ENCODE data around the gene SMCO4. TPM values are rescaled to one million over a fixed set of nuclear protein-coding genes. Genes with fewer than 3 reads are reported as not detected.

The SMCO4 gene
- total and polyA plus RNA-seq, 2 of the 8 experiments (the other 6 are each of a cell fraction or from before 2014, with no cell fraction given), result 33.2 to 53.9 TPM

DNA sequence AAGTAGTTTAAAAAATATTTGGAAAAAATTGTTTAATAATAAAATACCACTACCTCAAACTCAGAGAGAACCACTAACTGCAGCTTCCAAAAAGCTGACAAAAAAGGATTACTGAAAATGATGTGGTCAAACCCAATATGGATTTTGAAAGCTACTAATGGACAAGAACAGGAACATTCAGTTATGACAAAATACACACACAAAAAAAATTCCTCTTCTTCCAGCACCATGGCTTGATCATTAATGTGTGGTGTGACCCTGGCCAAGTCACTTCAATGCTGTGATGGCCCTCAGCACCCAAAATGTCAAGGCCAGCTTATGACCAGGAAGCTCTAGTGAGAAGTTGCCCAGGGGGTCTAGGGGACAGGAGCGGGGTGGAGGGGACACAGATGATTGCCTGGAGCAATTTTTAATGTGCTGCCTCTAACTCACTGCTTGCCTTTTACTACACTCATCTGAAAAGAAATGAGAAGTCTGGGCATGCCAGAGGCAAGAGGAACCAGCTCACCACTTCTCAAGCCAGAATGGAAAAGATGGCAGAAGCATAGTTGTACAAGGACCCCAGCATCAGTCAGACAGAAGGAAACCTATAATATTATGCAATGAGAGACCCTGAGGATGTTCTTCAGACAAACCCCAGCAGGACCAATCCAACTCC, 2.2 kb downstream of the SMCO4 start:
- Histone ChIP-seq H3K18ac (ENCODE audit: extremely low read depth, low read length) (no peak overlapping the region), H3K14ac (ENCODE audit: insufficient read length) (no peak overlapping the region), H3K4me2 (ENCODE audit: insufficient read depth in 1 of 2, low read depth in 2 of 2, low read length in 2 of 2) (peak overlapping the region in 1 of 2 experiments; percentile 76; a peak in 1 of 4 replicates), H3K23ac (ENCODE audit: insufficient read length) (no peak overlapping the region), H4K5ac (ENCODE audit: insufficient read length, low read depth, low read length) (no peak overlapping the region), H3K4ac (replicated peaks; ENCODE audit: insufficient read length, low read depth, low read length) (no peak overlapping the region), H2AK5ac (ENCODE audit: low read depth, low read length) (no peak overlapping the region), H2BK15ac (ENCODE audit: low read length) (no peak overlapping the region; the same call in 1 of the 2 replicates), H3K23me2 (ENCODE audit: low read depth, low read length) (peaks cover 11% of the 10 kb centered on the region; the same call in 1 of the 2 replicates), H3K27me3 (replicated peaks in 1 of 4; ENCODE audit: control insufficient read depth in 3 of 4, extremely low read depth in 1 of 4, insufficient read depth in 3 of 4, low read length in 3 of 4) (no peaks in the 10 kb centered on the region), H3K79me1 (ENCODE audit: low read depth, low read length) (peaks cover 12% of the 10 kb centered on the region), H2BK5ac (ENCODE audit: low read depth, low read length) (no peak overlapping the region), H3K9ac (replicated peaks in 1 of 4; ENCODE audit: extremely low read depth in 1 of 4, low read depth in 3 of 4, low read length in 3 of 4) (no peak overlapping the region), H3K79me2 (ENCODE audit: control insufficient read depth in 1 of 2, insufficient read depth in 2 of 2, low read length in 2 of 2) (peaks cover 0 to 62% of the 10 kb centered on the region in 2 experiments; a peak in 2 of 4 replicates), H3K9me3 (ENCODE audit: insufficient read depth in 2 of 2, low read depth in 1 of 2, low read length in 1 of 2) (no peaks in the 10 kb centered on the region), H3K4me3 (ENCODE audit: extremely low read depth in 1 of 4, insufficient read depth in 2 of 4, low read depth in 3 of 4, low read length in 4 of 4) (no peak overlapping the region), H4K8ac (ENCODE audit: extremely low read depth, insufficient read depth, low read length) (no peak overlapping the region), H4K91ac (replicated peaks; ENCODE audit: insufficient read length, low read length) (no peak overlapping the region), H2BK120ac (replicated peaks; ENCODE audit: low read depth, low read length) (no peak overlapping the region), H3K27ac (ENCODE audit: low read depth, low read length) (no peak overlapping the region), H2BK20ac (ENCODE audit: low read length) (no peak overlapping the region), H2BK12ac (ENCODE audit: low read depth, low read length) (no peak overlapping the region), H3K56ac (replicated peaks; ENCODE audit: insufficient read length, low read depth, low read length) (no peak overlapping the region), H3K36me3 (ENCODE audit: control insufficient read depth in 2 of 4, insufficient read depth in 4 of 4, low read length in 3 of 4) (no peaks in the 10 kb centered on the region), H3K4me1 (replicated peaks in 1 of 4; ENCODE audit: control insufficient read depth in 3 of 4, insufficient read depth in 4 of 4, low read length in 3 of 4) (peaks cover 9 to 21% (median 13%) of the 10 kb centered on the region in 4 experiments; a peak in 6 of 7 replicates), H4K20me1 (replicated peaks in 1 of 2; ENCODE audit: control insufficient read depth in 1 of 2, insufficient read depth in 2 of 2, low read length in 2 of 2) (peaks cover 0 to 4% of the 10 kb centered on the region in 2 experiments), H2AFZ (ENCODE audit: low read length) (no peak overlapping the region)
- no peak for DNase-seq (ENCODE audit: low read depth in 1 of 2, low spot score in 2 of 2)
- no peak for FAIRE-seq
- POLR2A ChIA-PET (ENCODE audit: partially characterized antibody), result interaction anchor here (1.8 to 2.2 kb wide), 3 partner anchors 8 to 63 kb away, joined by 12 to 16 read pairs (median 15); no protein-coding TSS in a partner anchor
- no CpG with 5 or more reads among the region's 1 CpG for WGBS, 2 experiments (ENCODE audit: extremely low coverage in 1 of 2, insufficient coverage in 1 of 2, insufficient read length in 1 of 2, insufficient replicate concordance in 2 of 2, low coverage in 1 of 2, low lambda C conversion rate in 2 of 2, missing lambda C conversion rate in 1 of 2)
- CTCF ChIA-PET (ENCODE audit: partially characterized antibody), result interaction anchor here (0.6 to 2.6 kb wide), 16 partner anchors 9 to 315 kb away, joined by 3 to 15 read pairs (median 3); no protein-coding TSS in a partner anchor
- TF ChIP-seq MAX (IDR thresholded peaks at IDR 0.05), result no peak
